Liver (tissue), 9 donors: Measurements from ENCODE around the gene QKI. TPM values are rescaled to one million over a fixed set of nuclear protein-coding genes. Genes with fewer than 3 reads are reported as not detected.
"Not testable (repeated sequence)": the region's sequence is repeated elsewhere in the genome, so short reads cannot be mapped to it uniquely, and the experiment has no call there.

Source experiments
- DNase-seq: peaks from one replicate; pipeline ENCODE4 v3.0.0-alpha.2; 2017; ENCODE audit warnings: low spot score
- H3K27ac ChIP-seq, 2 donors: one replicate each; pipeline ENCODE4 v1.7.0; 2013; ENCODE audit warnings: inconsistent platforms in 2 of 2, low read length in 2 of 2, control low read depth in 1 of 2, low read depth in 1 of 2, mild to moderate bottlenecking in 1 of 2
- H3K27me3 ChIP-seq, 4 donors: one replicate each; pipeline versions ENCODE4 v1.6.1 to v1.7.0; 2013; ENCODE audit warnings: low read length in 3 of 4, inconsistent platforms in 1 of 4, mild to moderate bottlenecking in 1 of 4, moderate library complexity in 1 of 4; ENCODE audit not compliant: control insufficient read depth in 4 of 4, insufficient read depth in 4 of 4
- H3K36me3 ChIP-seq, 4 donors: one replicate each; pipeline versions ENCODE4 v1.6.1 to v1.7.0; 2013; ENCODE audit warnings: low read length in 3 of 4, mild to moderate bottlenecking in 3 of 4, low read depth in 1 of 4, moderate library complexity in 1 of 4; ENCODE audit not compliant: control insufficient read depth in 4 of 4, insufficient read depth in 3 of 4
- H3K4me1 ChIP-seq, 4 donors: one replicate each; pipeline versions ENCODE4 v1.6.1 to v1.7.0; 2013; ENCODE audit warnings: low read length in 3 of 4, mild to moderate bottlenecking in 3 of 4, moderate library complexity in 1 of 4; ENCODE audit not compliant: control insufficient read depth in 4 of 4, insufficient read depth in 4 of 4
- H3K4me3 ChIP-seq, 3 donors: one replicate each; pipeline versions ENCODE4 v1.6.1 to v1.7.0; 2013; ENCODE audit warnings: low read length in 3 of 3, control low read depth in 1 of 3, low read depth in 1 of 3, mild to moderate bottlenecking in 1 of 3
- H3K9ac ChIP-seq, 2 donors: one replicate each; pipeline ENCODE4 v1.7.0; 2013; ENCODE audit warnings: low read length in 2 of 2, mild to moderate bottlenecking in 2 of 2, moderate library complexity in 2 of 2, control low read depth in 1 of 2, low read depth in 1 of 2
- H3K9me3 ChIP-seq, 4 donors: one replicate each; pipeline versions ENCODE4 v1.6.1 to v1.7.0; 2013; ENCODE audit warnings: low read length in 3 of 4; ENCODE audit not compliant: control insufficient read depth in 4 of 4
- EGR1 ChIP-seq, 2 donors: IDR thresholded peaks; 2 replicates each; pipeline ENCODE4 v1.6.1; 2016 to 2018; ENCODE audit warnings: antibody characterized with exemption in 2 of 2, low read depth in 2 of 2
- FOXA1 ChIP-seq: IDR thresholded peaks from 2 replicates; pipeline ENCODE4 v1.6.1; 2016; ENCODE audit warnings: antibody characterized with exemption
- FOXA2 ChIP-seq: IDR thresholded peaks from 2 replicates; pipeline ENCODE4 v1.6.1; 2016; ENCODE audit warnings: antibody characterized with exemption
- GABPA ChIP-seq, 2 donors: IDR thresholded peaks in 1 of 2; conservative IDR thresholded peaks in 1 of 2; 2 replicates each; pipeline ENCODE4 v1.6.1; 2016; ENCODE audit warnings: antibody characterized with exemption in 2 of 2, mild to moderate bottlenecking in 1 of 2, moderate library complexity in 1 of 2
- HNF4G ChIP-seq: IDR thresholded peaks from 2 replicates; pipeline ENCODE4 v1.6.1; 2016; ENCODE audit warnings: antibody characterized with exemption
- JUND ChIP-seq, 2 donors: IDR thresholded peaks; 2 replicates each; pipeline ENCODE4 v1.6.1; 2016; ENCODE audit warnings: antibody characterized with exemption in 2 of 2
- NR2F2 ChIP-seq: IDR thresholded peaks from 2 replicates; pipeline ENCODE4 v1.6.1; 2016; ENCODE audit warnings: antibody characterized with exemption
- RAD21 ChIP-seq, 2 donors: IDR thresholded peaks; 2 replicates each; pipeline ENCODE4 v1.6.1; 2016; ENCODE audit warnings: antibody characterized with exemption in 2 of 2, mild to moderate bottlenecking in 2 of 2
- SP1 ChIP-seq: IDR thresholded peaks from 2 replicates; pipeline ENCODE4 v1.6.1; 2018; ENCODE audit warnings: antibody characterized with exemption, mild to moderate bottlenecking
- TAF1 ChIP-seq: conservative IDR thresholded peaks from 2 replicates; pipeline ENCODE4 v1.6.1; 2016; ENCODE audit warnings: antibody characterized with exemption, mild to moderate bottlenecking
- YY1 ChIP-seq: IDR thresholded peaks from 2 replicates; pipeline ENCODE4 v1.6.1; 2016; ENCODE audit warnings: antibody characterized with exemption, mild to moderate bottlenecking
- WGBS: extraction: QIAGEN DNeasy Blood & Tissue Kit; methylation state at CpG from one replicate; pipeline ENCODE4 v1.1.7; 2013; 5-methylcytosine and 5-hydroxymethylcytosine counted together
- polyA plus RNA-seq, 2 donors: library from polyadenylated mRNA; stranded (reverse) in 1 of 2; unstranded in 1 of 2; fragments of 200-250 nt in 1 of 2; fragments of >200 nt in 1 of 2; fragmentation: Nextera tagmentation in 1 of 2; extraction: Ambion mirVana in 1 of 2; gene quantifications; one replicate each; pipeline versions ENCODE4 v1.2.1 to v1.2.3, GENCODE V29; 2013 to 2015
- total RNA-seq, 2 donors: library from RNA; depleted of rRNA; stranded (reverse); fragments of >200 nt; gene quantifications; one replicate each; pipeline ENCODE4 v1.2.3, GENCODE V29; 2014
- TF ChIP-seq, protein P1 (sequence below): IDR thresholded peaks from 2 replicates; pipeline ENCODE4 v1.6.1; 2016; ENCODE audit warnings: antibody characterized with exemption
- TF ChIP-seq, protein P2 (sequence below): IDR thresholded peaks from 2 replicates; pipeline ENCODE4 v1.6.1; 2016; ENCODE audit warnings: antibody characterized with exemption, mild to moderate bottlenecking
- TF ChIP-seq, protein P3 (sequence below): IDR thresholded peaks from 2 replicates; pipeline ENCODE4 v1.6.1; 2016; ENCODE audit warnings: antibody characterized with exemption
- TF ChIP-seq, protein P4 (sequence below): IDR thresholded peaks from 2 replicates; pipeline ENCODE4 v1.6.1; 2016; ENCODE audit warnings: antibody characterized with exemption
- TF ChIP-seq, protein P5 (sequence below): fragments of 150-350 bp; IDR thresholded peaks from 2 replicates; pipeline ENCODE4 v1.5.1; 2017; ENCODE audit warnings: improper control_type of control experiment, low read depth, low read length; ENCODE audit not compliant: missing input control
- donor health status: healthy.
- donor health status: healthy.
- donor health status: healthy.
- donor health status: healthy.
- donor health status: healthy.

QKI gene
- total and polyA plus RNA-seq, 4 donors = 22.7 to 97.0 (median 56.3) TPM

DNA sequence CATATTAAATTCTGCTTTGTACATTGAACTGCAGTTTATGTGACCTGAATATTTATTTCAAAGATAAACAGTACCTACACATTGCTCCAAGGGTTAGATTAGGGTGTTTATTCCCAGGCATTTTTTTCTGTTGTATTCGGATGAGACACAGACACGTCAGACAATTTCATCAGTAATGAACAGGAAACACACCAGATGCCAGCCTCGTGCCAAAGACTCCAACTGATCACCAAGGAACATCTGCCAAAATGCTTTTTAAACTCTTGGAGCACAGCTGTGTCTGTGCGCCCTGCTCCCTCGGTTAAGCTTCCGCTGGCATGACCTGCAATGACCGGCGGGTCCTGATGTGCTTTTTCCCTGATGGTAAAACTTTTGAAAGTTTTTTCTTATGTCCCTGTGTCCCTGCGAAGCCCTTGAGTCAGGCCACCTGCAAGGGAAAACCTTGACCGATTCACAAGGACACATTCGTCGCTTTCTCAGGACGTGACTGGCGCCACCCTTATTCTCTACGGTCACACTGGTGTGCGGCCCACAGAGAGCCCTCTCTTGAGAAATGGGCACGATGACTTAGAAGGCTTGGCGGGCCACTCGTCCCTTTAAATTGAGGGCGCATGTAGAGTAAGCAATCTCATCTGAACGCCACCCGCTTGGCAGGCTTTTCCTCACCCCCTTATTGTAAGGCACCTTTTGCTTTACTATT is 173.9 kb downstream of the QKI start:
- WGBS = 93% methylated on average over 22 of the region's 22 CpGs
- Histone ChIP-seq H3K9ac (no peak overlapping the region), H3K4me3 (no peak overlapping the region), H3K36me3 (no peaks in the 10 kb centered on the region), H3K27ac (no peak overlapping the region), H3K4me1 (no peaks in the 10 kb centered on the region), H3K9me3 (peaks cover 2 to 11% (median 5%) of the 10 kb centered on the region in 4 donors), H3K27me3 (no peaks in the 10 kb centered on the region)
- DNase-seq = no peak
- no peak for TF ChIP-seq NR2F2
- no peak for TF ChIP-seq YY1
- TF ChIP-seq, protein P1, sequence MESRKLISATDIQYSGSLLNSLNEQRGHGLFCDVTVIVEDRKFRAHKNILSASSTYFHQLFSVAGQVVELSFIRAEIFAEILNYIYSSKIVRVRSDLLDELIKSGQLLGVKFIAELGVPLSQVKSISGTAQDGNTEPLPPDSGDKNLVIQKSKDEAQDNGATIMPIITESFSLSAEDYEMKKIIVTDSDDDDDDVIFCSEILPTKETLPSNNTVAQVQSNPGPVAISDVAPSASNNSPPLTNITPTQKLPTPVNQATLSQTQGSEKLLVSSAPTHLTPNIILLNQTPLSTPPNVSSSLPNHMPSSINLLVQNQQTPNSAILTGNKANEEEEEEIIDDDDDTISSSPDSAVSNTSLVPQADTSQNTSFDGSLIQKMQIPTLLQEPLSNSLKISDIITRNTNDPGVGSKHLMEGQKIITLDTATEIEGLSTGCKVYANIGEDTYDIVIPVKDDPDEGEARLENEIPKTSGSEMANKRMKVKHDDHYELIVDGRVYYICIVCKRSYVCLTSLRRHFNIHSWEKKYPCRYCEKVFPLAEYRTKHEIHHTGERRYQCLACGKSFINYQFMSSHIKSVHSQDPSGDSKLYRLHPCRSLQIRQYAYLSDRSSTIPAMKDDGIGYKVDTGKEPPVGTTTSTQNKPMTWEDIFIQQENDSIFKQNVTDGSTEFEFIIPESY = no peak
- TF ChIP-seq TAF1 = no peak
- TF ChIP-seq, protein P2, sequence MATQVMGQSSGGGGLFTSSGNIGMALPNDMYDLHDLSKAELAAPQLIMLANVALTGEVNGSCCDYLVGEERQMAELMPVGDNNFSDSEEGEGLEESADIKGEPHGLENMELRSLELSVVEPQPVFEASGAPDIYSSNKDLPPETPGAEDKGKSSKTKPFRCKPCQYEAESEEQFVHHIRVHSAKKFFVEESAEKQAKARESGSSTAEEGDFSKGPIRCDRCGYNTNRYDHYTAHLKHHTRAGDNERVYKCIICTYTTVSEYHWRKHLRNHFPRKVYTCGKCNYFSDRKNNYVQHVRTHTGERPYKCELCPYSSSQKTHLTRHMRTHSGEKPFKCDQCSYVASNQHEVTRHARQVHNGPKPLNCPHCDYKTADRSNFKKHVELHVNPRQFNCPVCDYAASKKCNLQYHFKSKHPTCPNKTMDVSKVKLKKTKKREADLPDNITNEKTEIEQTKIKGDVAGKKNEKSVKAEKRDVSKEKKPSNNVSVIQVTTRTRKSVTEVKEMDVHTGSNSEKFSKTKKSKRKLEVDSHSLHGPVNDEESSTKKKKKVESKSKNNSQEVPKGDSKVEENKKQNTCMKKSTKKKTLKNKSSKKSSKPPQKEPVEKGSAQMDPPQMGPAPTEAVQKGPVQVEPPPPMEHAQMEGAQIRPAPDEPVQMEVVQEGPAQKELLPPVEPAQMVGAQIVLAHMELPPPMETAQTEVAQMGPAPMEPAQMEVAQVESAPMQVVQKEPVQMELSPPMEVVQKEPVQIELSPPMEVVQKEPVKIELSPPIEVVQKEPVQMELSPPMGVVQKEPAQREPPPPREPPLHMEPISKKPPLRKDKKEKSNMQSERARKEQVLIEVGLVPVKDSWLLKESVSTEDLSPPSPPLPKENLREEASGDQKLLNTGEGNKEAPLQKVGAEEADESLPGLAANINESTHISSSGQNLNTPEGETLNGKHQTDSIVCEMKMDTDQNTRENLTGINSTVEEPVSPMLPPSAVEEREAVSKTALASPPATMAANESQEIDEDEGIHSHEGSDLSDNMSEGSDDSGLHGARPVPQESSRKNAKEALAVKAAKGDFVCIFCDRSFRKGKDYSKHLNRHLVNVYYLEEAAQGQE = no peak
- TF ChIP-seq, protein P3, sequence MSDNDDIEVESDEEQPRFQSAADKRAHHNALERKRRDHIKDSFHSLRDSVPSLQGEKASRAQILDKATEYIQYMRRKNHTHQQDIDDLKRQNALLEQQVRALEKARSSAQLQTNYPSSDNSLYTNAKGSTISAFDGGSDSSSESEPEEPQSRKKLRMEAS = no peak
- TF ChIP-seq, protein P4, sequence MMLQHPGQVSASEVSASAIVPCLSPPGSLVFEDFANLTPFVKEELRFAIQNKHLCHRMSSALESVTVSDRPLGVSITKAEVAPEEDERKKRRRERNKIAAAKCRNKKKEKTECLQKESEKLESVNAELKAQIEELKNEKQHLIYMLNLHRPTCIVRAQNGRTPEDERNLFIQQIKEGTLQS = no peak
- no peak for TF ChIP-seq EGR1 (IDR thresholded peaks at IDR 0.05; ENCODE audit: low read depth in 2 of 2)
- TF ChIP-seq RAD21 (IDR thresholded peaks at IDR 0.05) = no peak
- TF ChIP-seq FOXA1 = no peak
- TF ChIP-seq GABPA (IDR thresholded peaks at IDR 0.05 in 1 of 2, conservative IDR thresholded peaks at IDR 0.05 in 1 of 2) = no peak
- no peak for TF ChIP-seq SP1
- no peak for TF ChIP-seq HNF4G
- TF ChIP-seq JUND (IDR thresholded peaks at IDR 0.05) = no peak
- TF ChIP-seq, protein P5, sequence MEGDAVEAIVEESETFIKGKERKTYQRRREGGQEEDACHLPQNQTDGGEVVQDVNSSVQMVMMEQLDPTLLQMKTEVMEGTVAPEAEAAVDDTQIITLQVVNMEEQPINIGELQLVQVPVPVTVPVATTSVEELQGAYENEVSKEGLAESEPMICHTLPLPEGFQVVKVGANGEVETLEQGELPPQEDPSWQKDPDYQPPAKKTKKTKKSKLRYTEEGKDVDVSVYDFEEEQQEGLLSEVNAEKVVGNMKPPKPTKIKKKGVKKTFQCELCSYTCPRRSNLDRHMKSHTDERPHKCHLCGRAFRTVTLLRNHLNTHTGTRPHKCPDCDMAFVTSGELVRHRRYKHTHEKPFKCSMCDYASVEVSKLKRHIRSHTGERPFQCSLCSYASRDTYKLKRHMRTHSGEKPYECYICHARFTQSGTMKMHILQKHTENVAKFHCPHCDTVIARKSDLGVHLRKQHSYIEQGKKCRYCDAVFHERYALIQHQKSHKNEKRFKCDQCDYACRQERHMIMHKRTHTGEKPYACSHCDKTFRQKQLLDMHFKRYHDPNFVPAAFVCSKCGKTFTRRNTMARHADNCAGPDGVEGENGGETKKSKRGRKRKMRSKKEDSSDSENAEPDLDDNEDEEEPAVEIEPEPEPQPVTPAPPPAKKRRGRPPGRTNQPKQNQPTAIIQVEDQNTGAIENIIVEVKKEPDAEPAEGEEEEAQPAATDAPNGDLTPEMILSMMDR = no peak

DNA sequence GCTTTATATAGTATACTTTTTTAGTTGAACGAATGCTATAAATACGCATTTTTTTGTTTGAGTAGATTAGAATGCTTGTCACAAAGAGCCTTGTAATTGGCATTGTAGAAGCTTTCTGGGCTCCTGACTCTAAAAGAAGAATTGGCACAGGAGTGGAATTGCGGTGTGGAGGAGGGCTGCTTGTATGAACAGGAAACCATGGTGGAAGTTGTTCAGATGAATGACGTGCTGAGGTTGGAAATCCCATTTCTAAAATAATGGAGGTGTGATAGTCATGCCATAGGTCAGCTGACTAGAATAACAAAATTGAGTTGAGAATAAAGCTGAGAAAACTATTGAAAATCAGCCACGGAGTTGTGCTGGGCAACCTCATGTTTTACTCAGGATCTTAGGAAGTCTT is 174.9 kb downstream of the QKI start:
- 88% methylated on average over 5 of the region's 5 CpGs for WGBS
- Histone ChIP-seq H3K4me1 (no peaks in the 10 kb centered on the region), H3K9me3 (peaks cover 2 to 11% (median 5%) of the 10 kb centered on the region in 4 donors), H3K9ac (no peak overlapping the region), H3K27ac (no peak overlapping the region), H3K36me3 (no peaks in the 10 kb centered on the region), H3K4me3 (no peak overlapping the region), H3K27me3 (no peaks in the 10 kb centered on the region)
- no peak for DNase-seq
- no peak for TF ChIP-seq EGR1 (IDR thresholded peaks at IDR 0.05; ENCODE audit: low read depth in 2 of 2)
- TF ChIP-seq FOXA2 = no peak

DNA sequence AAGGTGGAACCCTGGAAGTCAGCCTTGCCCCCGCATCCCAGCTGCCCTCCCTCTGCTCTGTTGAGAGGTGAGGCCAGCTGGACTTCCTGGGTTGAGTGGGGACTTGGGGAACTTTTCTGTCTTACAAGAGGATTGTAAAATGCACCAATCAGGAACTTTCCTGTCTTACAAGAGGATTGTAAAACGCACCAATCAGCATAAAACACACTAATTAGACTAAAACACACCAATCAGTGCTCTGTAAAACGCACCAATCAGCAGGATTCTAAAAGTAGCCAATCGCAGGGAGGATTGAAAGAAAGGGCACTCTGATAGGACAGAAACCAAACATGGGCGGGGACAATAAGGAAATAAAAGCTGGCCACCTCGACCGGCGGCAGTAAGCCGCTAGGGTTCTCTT is 175.6 kb downstream of the QKI start:
- DNase-seq = not testable (repeated sequence)
- 97% methylated on average over 9 of the region's 9 CpGs for WGBS

More for the DNA sequence above, 175.6 kb downstream of the QKI start:
- H3K4me3 ChIP-seq, H3K27me3 ChIP-seq, H3K27ac ChIP-seq, H3K36me3 ChIP-seq, H3K4me1 ChIP-seq, H3K9ac ChIP-seq: not testable (repeated sequence)
- H3K9me3 ChIP-seq = peaks cover 2 to 11% (median 5%) of the 10 kb centered on the region in 4 donors
